ENCODE measurements around the gene SRY.
"Not testable (repeated sequence)": the region's sequence is repeated elsewhere in the genome, so short reads cannot be mapped to it uniquely, and the experiment has no call there.

Gene SRY

GRCh38 chrY:2787600-2787999, at the start of gene SRY:
Gene SRY, minus strand, starts transcription at chrY:2787682. Its CDS starts 79 bp downstream, at chrY:2787603.
- DNase-seq: no peak

GRCh38 chrY:2837078-2837477, 49.6 kb upstream of the SRY start:
- no peak for DNase-seq

GRCh38 chrY:2835230-2835629, 47.7 kb upstream of the SRY start:
- no peak for DNase-seq

- no peak for DNase-seq
Observed at GRCh38 chrY:2828497-2828896, 41.0 kb upstream of the SRY start.

GRCh38 chrY:2824471-2824870, 37.0 kb upstream of the SRY start:
- no peak for DNase-seq

- not testable (repeated sequence) for DNase-seq
Observed at GRCh38 chrY:2817146-2817896, 29.8 kb upstream of the SRY start.

GRCh38 chrY:2800246-2800645, 12.8 kb upstream of the SRY start:
- no peak for DNase-seq

GRCh38 chrY:2797991-2798390, 10.5 kb upstream of the SRY start:
- DNase-seq: no peak

GRCh38 chrY:2796977-2797523, 9.6 kb upstream of the SRY start:
- no peak for DNase-seq

- no peak for DNase-seq
Observed at GRCh38 chrY:2789756-2790155, 2.3 kb upstream of the SRY start.

- no peak for DNase-seq
Observed at GRCh38 chrY:2786876-2787512, 488 bp downstream of the SRY start.
